GM12878 (cell line): ENCODE data around the gene FAM20B.

Source experiments
- MXI1 ChIP-seq: fragments of 150-350 bp; IDR thresholded peaks from 2 replicates; pipeline ENCODE4 v1.6.1; 2011; ENCODE audit warnings: low read depth, mild to moderate bottlenecking, inconsistent platforms, low read length, improper control_type of control experiment
- MYB ChIP-seq: fragments of 150-350 bp; IDR thresholded peaks from 2 replicates; pipeline ENCODE4 v1.6.1; 2014; ENCODE audit warnings: mild to moderate bottlenecking, low read depth, low read length, borderline replicate concordance
- POLR2AphosphoS5 ChIP-seq: IDR thresholded peaks from 2 replicates; pipeline ENCODE4 v1.6.1; 2011; ENCODE audit warnings: mild to moderate bottlenecking, low read length, inconsistent platforms
- TF ChIP-seq, protein P1 (sequence below): fragments of 450-650 bp; formaldehyde crosslinking; IDR thresholded peaks from 2 replicates; pipeline ENCODE4 v1.4.0; 2020; ENCODE audit warnings: mild to moderate bottlenecking, moderate library complexity
- TF ChIP-seq, protein P2 (sequence below): fragments of 450-650 bp; IDR thresholded peaks from 2 replicates; pipeline ENCODE4 v1.6.1; 2017; ENCODE audit warnings: mild to moderate bottlenecking
- TF ChIP-seq, protein P3 (sequence below): IDR thresholded peaks from 2 replicates; pipeline ENCODE4 v1.6.1; 2011; ENCODE audit warnings: low read depth, low read length, improper control_type of control experiment, borderline replicate concordance

DNA sequence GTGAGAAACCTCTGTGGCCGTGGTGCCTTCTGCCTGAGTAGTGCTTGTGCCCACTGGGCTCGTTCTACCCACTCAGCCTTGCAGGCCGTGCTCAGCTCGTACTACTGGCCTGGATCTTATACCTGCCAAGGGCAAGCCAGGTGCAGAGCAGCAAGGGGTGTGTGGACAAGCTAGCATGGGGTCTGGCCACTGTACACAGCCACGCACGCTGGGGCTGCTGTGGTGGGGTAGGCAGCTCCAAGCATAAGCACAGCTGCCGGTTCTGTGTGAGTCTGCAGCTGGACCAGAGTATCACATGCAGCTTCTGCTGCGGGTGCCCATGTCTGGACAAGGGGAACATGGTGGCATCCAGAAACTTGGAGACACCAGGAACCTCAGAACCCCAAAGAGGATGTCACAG is 16.4 kb downstream of the FAM20B start:
- TF ChIP-seq MYB: no peak
- no peak for TF ChIP-seq POLR2AphosphoS5
- no peak for TF ChIP-seq MXI1
- TF ChIP-seq, protein P1, sequence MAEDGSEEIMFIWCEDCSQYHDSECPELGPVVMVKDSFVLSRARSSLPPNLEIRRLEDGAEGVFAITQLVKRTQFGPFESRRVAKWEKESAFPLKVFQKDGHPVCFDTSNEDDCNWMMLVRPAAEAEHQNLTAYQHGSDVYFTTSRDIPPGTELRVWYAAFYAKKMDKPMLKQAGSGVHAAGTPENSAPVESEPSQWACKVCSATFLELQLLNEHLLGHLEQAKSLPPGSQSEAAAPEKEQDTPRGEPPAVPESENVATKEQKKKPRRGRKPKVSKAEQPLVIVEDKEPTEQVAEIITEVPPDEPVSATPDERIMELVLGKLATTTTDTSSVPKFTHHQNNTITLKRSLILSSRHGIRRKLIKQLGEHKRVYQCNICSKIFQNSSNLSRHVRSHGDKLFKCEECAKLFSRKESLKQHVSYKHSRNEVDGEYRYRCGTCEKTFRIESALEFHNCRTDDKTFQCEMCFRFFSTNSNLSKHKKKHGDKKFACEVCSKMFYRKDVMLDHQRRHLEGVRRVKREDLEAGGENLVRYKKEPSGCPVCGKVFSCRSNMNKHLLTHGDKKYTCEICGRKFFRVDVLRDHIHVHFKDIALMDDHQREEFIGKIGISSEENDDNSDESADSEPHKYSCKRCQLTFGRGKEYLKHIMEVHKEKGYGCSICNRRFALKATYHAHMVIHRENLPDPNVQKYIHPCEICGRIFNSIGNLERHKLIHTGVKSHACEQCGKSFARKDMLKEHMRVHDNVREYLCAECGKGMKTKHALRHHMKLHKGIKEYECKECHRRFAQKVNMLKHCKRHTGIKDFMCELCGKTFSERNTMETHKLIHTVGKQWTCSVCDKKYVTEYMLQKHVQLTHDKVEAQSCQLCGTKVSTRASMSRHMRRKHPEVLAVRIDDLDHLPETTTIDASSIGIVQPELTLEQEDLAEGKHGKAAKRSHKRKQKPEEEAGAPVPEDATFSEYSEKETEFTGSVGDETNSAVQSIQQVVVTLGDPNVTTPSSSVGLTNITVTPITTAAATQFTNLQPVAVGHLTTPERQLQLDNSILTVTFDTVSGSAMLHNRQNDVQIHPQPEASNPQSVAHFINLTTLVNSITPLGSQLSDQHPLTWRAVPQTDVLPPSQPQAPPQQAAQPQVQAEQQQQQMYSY (CRISPR knock-in tag): no peak
- TF ChIP-seq, protein P2, sequence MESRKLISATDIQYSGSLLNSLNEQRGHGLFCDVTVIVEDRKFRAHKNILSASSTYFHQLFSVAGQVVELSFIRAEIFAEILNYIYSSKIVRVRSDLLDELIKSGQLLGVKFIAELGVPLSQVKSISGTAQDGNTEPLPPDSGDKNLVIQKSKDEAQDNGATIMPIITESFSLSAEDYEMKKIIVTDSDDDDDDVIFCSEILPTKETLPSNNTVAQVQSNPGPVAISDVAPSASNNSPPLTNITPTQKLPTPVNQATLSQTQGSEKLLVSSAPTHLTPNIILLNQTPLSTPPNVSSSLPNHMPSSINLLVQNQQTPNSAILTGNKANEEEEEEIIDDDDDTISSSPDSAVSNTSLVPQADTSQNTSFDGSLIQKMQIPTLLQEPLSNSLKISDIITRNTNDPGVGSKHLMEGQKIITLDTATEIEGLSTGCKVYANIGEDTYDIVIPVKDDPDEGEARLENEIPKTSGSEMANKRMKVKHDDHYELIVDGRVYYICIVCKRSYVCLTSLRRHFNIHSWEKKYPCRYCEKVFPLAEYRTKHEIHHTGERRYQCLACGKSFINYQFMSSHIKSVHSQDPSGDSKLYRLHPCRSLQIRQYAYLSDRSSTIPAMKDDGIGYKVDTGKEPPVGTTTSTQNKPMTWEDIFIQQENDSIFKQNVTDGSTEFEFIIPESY: no peak
- TF ChIP-seq, protein P3, sequence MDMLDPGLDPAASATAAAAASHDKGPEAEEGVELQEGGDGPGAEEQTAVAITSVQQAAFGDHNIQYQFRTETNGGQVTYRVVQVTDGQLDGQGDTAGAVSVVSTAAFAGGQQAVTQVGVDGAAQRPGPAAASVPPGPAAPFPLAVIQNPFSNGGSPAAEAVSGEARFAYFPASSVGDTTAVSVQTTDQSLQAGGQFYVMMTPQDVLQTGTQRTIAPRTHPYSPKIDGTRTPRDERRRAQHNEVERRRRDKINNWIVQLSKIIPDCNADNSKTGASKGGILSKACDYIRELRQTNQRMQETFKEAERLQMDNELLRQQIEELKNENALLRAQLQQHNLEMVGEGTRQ: no peak
